ENCODE results near the gene IZUMO3. TPM values are rescaled to one million over a fixed set of nuclear protein-coding genes. Genes with fewer than 3 reads are reported as not detected.

The IZUMO3 gene
- total RNA-seq, 1 experiment from 2014 or later = not detected

- TF ChIP-seq REST (IDR thresholded peaks at IDR 0.05; ENCODE audit: low read depth) = no peak
Measured at GRCh38 chr9:24497671-24498070, 48.0 kb downstream of the IZUMO3 start (continued).
